ENCODE data around the gene DPAGT1.
A peak's percentile ranks its signal among the peaks of the same experiment; 100 is the strongest.
"Not testable (repeated sequence)": the region's sequence is repeated elsewhere in the genome, so short reads cannot be mapped to it uniquely, and the experiment has no call there.

DPAGT1 gene

GRCh38 chr11:119115484-119116234 is 14.0 kb upstream of the DPAGT1 start:
- peak; percentile 52 for DNase-seq

GRCh38 chr11:119114351-119114750 is 12.7 kb upstream of the DPAGT1 start:
- no peak for DNase-seq

GRCh38 chr11:119113716-119114115 is 12.1 kb upstream of the DPAGT1 start:
- DNase-seq: no peak

- no peak for DNase-seq
Measured at GRCh38 chr11:119112314-119113020, 10.8 kb upstream of the DPAGT1 start.

- no peak for DNase-seq
Measured at GRCh38 chr11:119111361-119111925, 9.8 kb upstream of the DPAGT1 start.

GRCh38 chr11:119110439-119110838 is 8.8 kb upstream of the DPAGT1 start:
- no peak for DNase-seq

GRCh38 chr11:119109843-119110242 is 8.2 kb upstream of the DPAGT1 start:
- DNase-seq: no peak

GRCh38 chr11:119108857-119109221 is 7.2 kb upstream of the DPAGT1 start:
- no peak for DNase-seq

GRCh38 chr11:119108146-119108856 is 6.6 kb upstream of the DPAGT1 start:
- peak; percentile 60 for DNase-seq

GRCh38 chr11:119107538-119108145 is 6.0 kb upstream of the DPAGT1 start:
- DNase-seq: peak; percentile 26

- peak; percentile 95 for DNase-seq
Measured at GRCh38 chr11:119106564-119107537, 5.2 kb upstream of the DPAGT1 start, which contains the start of gene C2CD2L. Gene C2CD2L, plus strand, starts transcription at chr11:119107344. Its CDS starts 398 bp downstream, at chr11:119107742.

GRCh38 chr11:119103793-119104192 is 2.1 kb upstream of the DPAGT1 start:
- DNase-seq: no peak

GRCh38 chr11:119103161-119103664 is 1.6 kb upstream of the DPAGT1 start:
- not testable (repeated sequence) for DNase-seq

GRCh38 chr11:119100994-119101758 is 477 bp downstream of the DPAGT1 start:
- DNase-seq: no peak

- DNase-seq: no peak
Measured at GRCh38 chr11:119100246-119100970, 1.2 kb downstream of the DPAGT1 start.

- DNase-seq: no peak
Measured at GRCh38 chr11:119099711-119100110, 1.9 kb downstream of the DPAGT1 start.

GRCh38 chr11:119095066-119095880 is 6.4 kb downstream of the DPAGT1 start:
- DNase-seq: peak; percentile 98

- DNase-seq: peak; percentile 69
Measured at GRCh38 chr11:119094816-119095065, 6.9 kb downstream of the DPAGT1 start.
